Neural cell (in vitro differentiated cells): Measurements from ENCODE around the gene DPH5. TPM values are rescaled to one million over a fixed set of nuclear protein-coding genes. Genes with fewer than 3 reads are reported as not detected.

Experiments used
- H2AFZ ChIP-seq: fragments of 200-600, 300-800 bp; sonication (generic), shearing (Covaris generic); 2 replicates; pipeline ENCODE4 v1.6.0; 2014; ENCODE audit warnings: low read depth, mild to moderate bottlenecking, antibody characterized with exemption, low read length, moderate library complexity
- H3F3A ChIP-seq: fragments of 200-600 bp; shearing (Covaris generic); 2 replicates; pipeline ENCODE4 v1.6.1; 2016; ENCODE audit warnings: mild to moderate bottlenecking, moderate library complexity, mixed read lengths, antibody characterized with exemption, low read length; ENCODE audit not compliant: insufficient read depth, poor library complexity, severe bottlenecking
- H3K27ac ChIP-seq: fragments of 200-600, 300-800 bp; sonication (generic), shearing (Covaris generic); 2 replicates; pipeline ENCODE4 v1.5.1; 2014; ENCODE audit warnings: mild to moderate bottlenecking, low read length, moderate library complexity
- H3K27me3 ChIP-seq: fragments of 300-800, 200-600 bp; sonication (generic), shearing (Covaris generic); 2 replicates; pipeline ENCODE4 v1.6.0; 2014; ENCODE audit warnings: mild to moderate bottlenecking, low read depth, low read length, moderate library complexity; ENCODE audit not compliant: insufficient read depth
- H3K36me3 ChIP-seq: fragments of 300-800, 200-600 bp; sonication (generic), shearing (Covaris generic); 2 replicates; pipeline ENCODE4 v1.5.1; 2014; ENCODE audit warnings: mild to moderate bottlenecking, antibody characterized with exemption, low read length, moderate library complexity; ENCODE audit not compliant: insufficient read depth
- H3K4me2 ChIP-seq: fragments of 300-800, 200-600 bp; sonication (generic), shearing (Covaris generic); 2 replicates; pipeline ENCODE4 v1.6.0; 2014; ENCODE audit warnings: mild to moderate bottlenecking, low read length
- H3K4me3 ChIP-seq: fragments of 300-800, 200-600 bp; sonication (generic), shearing (Covaris generic); 2 replicates; pipeline ENCODE4 v1.5.1; 2014; ENCODE audit warnings: mild to moderate bottlenecking, low read length, moderate library complexity
- H3K79me2 ChIP-seq: fragments of 200-600 bp; shearing (Covaris generic); replicated peaks from 2 replicates; pipeline ENCODE4 v1.6.0; 2014; ENCODE audit warnings: mild to moderate bottlenecking, low read length, moderate library complexity; ENCODE audit not compliant: insufficient read depth
- H3K9ac ChIP-seq: fragments of 300-800, 200-600 bp; sonication (generic), shearing (Covaris generic); 2 replicates; pipeline ENCODE4 v1.6.1; 2016; ENCODE audit warnings: mild to moderate bottlenecking, low read length, mixed read lengths
- H3K9me2 ChIP-seq: fragments of 200-600 bp; shearing (Covaris generic); 2 replicates; pipeline ENCODE4 v1.6.1; 2016; ENCODE audit warnings: mild to moderate bottlenecking, low read length, mixed read lengths; ENCODE audit not compliant: insufficient read depth
- H3K9me3 ChIP-seq: fragments of 200-600, 300-800 bp; sonication (generic), shearing (Covaris generic); 2 replicates; pipeline ENCODE4 v1.6.1; 2016; ENCODE audit warnings: mild to moderate bottlenecking, mixed run types, low read length, moderate library complexity, mixed read lengths
- H4K20me1 ChIP-seq: fragments of 200-600 bp; shearing (Covaris generic); 2 replicates; pipeline ENCODE4 v1.6.1; 2016; ENCODE audit warnings: mild to moderate bottlenecking, mixed run types; ENCODE audit not compliant: insufficient read depth
- EP300 ChIP-seq: fragments of 450-650 bp; conservative IDR thresholded peaks from 2 replicates; pipeline ENCODE4 v1.6.1; 2014; ENCODE audit warnings: antibody characterized with exemption, mild to moderate bottlenecking, moderate library complexity; ENCODE audit not compliant: poor library complexity, severe bottlenecking
- EZH2 ChIP-seq: fragments of 200-600, 300-800 bp; shearing (Covaris generic), sonication (generic); IDR thresholded peaks from 2 replicates; pipeline ENCODE4 v1.6.1; 2014; ENCODE audit warnings: antibody characterized with exemption, low read length, borderline replicate concordance, mild to moderate bottlenecking; ENCODE audit not compliant: insufficient read depth, poor library complexity, severe bottlenecking
- MXI1 ChIP-seq: fragments of 450-650 bp; conservative IDR thresholded peaks from 2 replicates; pipeline ENCODE4 v1.6.1; 2014; ENCODE audit warnings: antibody characterized with exemption, mild to moderate bottlenecking; ENCODE audit not compliant: poor library complexity, severe bottlenecking
- POLR2AphosphoS5 ChIP-seq: IDR thresholded peaks from 2 replicates; pipeline ENCODE4 v1.6.1; 2012
- RAD21 ChIP-seq: fragments of 450-650 bp; conservative IDR thresholded peaks from 2 replicates; pipeline ENCODE4 v1.6.1; 2014; ENCODE audit warnings: antibody characterized with exemption, mild to moderate bottlenecking, moderate library complexity
- SMC3 ChIP-seq: fragments of 450-650 bp; conservative IDR thresholded peaks from 2 replicates; pipeline ENCODE4 v1.6.1; 2014; ENCODE audit warnings: antibody characterized with exemption, mild to moderate bottlenecking, moderate library complexity; ENCODE audit not compliant: poor library complexity
- TAF1 ChIP-seq: IDR thresholded peaks from 2 replicates; pipeline ENCODE4 v1.6.1; 2012; ENCODE audit warnings: low read depth
- polyA plus RNA-seq: library from polyadenylated mRNA; depleted of rRNA; stranded (reverse); fragments of >200 nt; gene quantifications from 2 replicates; pipeline ENCODE4 v1.2.3, GENCODE V29; 2014
- TF ChIP-seq, protein P1 (sequence below): IDR thresholded peaks from 2 replicates; pipeline ENCODE4 v1.6.1; 2012; ENCODE audit warnings: borderline replicate concordance
- TF ChIP-seq, protein P2 (sequence below): fragments of 450-650 bp; IDR thresholded peaks from 2 replicates; pipeline ENCODE4 v1.5.1; 2014; ENCODE audit warnings: antibody characterized with exemption, mild to moderate bottlenecking, moderate library complexity; ENCODE audit not compliant: poor library complexity, severe bottlenecking

The DPH5 gene
- polyA plus RNA-seq, 1 donor from 2014 or later: 55.7 TPM

DNA sequence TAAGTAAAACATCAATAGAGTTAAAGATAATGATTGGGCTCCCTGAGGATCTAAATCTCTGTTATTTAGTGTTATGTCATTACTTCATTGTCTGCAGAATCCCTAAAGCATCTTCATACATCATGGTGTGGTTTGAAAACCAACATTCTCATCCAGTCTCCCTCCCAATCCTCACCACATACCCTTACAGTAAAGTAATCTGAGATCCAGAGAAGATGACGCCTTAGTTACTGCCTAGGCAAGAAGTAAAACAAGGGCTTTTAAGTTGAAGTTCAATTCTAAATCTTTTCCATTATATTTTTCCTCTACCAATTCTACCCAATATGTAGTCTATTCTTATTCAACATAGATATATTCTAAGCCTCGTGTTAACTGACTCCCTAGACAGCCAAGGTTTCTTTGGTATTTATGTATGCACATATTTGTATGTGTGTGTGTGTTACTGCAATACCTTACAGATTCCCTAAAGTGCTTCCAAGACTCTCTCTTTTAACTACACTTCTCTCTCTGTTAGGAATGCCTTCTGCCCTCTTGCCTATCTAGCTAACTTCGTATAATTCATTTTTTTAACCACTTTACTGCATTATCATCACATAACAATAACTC lies 17.3 kb downstream of the DPH5 start:
- Histone ChIP-seq H3F3A (no peaks in the 10 kb centered on the region), H2AFZ (no peak overlapping the region), H3K9me3 (no peaks in the 10 kb centered on the region), H3K36me3 (peaks cover 11% of the 10 kb centered on the region), H3K4me2 (no peak overlapping the region), H3K27ac (no peak overlapping the region), H3K9me2 (no peaks in the 10 kb centered on the region), H3K27me3 (no peaks in the 10 kb centered on the region), H3K9ac (no peak overlapping the region), H3K4me3 (no peak overlapping the region), H4K20me1 (no peaks in the 10 kb centered on the region), H3K79me2 (no peaks in the 10 kb centered on the region)
- no peak for TF ChIP-seq EZH2
- TF ChIP-seq EP300: no peak
- TF ChIP-seq POLR2AphosphoS5: no peak
- TF ChIP-seq, protein P1, sequence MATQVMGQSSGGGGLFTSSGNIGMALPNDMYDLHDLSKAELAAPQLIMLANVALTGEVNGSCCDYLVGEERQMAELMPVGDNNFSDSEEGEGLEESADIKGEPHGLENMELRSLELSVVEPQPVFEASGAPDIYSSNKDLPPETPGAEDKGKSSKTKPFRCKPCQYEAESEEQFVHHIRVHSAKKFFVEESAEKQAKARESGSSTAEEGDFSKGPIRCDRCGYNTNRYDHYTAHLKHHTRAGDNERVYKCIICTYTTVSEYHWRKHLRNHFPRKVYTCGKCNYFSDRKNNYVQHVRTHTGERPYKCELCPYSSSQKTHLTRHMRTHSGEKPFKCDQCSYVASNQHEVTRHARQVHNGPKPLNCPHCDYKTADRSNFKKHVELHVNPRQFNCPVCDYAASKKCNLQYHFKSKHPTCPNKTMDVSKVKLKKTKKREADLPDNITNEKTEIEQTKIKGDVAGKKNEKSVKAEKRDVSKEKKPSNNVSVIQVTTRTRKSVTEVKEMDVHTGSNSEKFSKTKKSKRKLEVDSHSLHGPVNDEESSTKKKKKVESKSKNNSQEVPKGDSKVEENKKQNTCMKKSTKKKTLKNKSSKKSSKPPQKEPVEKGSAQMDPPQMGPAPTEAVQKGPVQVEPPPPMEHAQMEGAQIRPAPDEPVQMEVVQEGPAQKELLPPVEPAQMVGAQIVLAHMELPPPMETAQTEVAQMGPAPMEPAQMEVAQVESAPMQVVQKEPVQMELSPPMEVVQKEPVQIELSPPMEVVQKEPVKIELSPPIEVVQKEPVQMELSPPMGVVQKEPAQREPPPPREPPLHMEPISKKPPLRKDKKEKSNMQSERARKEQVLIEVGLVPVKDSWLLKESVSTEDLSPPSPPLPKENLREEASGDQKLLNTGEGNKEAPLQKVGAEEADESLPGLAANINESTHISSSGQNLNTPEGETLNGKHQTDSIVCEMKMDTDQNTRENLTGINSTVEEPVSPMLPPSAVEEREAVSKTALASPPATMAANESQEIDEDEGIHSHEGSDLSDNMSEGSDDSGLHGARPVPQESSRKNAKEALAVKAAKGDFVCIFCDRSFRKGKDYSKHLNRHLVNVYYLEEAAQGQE: no peak
- TF ChIP-seq TAF1: no peak
- TF ChIP-seq MXI1: no peak
- TF ChIP-seq RAD21: no peak
- no peak for TF ChIP-seq SMC3
- TF ChIP-seq, protein P2, sequence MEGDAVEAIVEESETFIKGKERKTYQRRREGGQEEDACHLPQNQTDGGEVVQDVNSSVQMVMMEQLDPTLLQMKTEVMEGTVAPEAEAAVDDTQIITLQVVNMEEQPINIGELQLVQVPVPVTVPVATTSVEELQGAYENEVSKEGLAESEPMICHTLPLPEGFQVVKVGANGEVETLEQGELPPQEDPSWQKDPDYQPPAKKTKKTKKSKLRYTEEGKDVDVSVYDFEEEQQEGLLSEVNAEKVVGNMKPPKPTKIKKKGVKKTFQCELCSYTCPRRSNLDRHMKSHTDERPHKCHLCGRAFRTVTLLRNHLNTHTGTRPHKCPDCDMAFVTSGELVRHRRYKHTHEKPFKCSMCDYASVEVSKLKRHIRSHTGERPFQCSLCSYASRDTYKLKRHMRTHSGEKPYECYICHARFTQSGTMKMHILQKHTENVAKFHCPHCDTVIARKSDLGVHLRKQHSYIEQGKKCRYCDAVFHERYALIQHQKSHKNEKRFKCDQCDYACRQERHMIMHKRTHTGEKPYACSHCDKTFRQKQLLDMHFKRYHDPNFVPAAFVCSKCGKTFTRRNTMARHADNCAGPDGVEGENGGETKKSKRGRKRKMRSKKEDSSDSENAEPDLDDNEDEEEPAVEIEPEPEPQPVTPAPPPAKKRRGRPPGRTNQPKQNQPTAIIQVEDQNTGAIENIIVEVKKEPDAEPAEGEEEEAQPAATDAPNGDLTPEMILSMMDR: no peak

DNA sequence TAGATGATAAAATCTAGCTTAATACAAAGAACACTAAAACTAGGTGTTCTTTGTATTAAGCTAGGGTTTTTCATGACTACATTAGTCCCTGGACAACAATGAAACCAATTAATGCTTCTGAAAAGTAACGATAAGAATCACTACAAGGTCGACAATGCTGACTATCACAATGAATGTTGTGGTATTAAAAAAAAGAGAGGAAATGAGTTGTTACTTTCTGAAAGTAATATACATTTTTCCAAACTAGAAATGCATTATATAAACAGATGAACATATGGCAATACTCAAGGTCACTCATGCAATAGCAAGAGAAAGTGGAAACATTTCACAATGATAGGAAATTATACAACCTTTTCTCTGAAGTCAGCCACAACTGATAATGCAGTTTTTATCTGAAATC lies 19.0 kb downstream of the DPH5 start:
- Histone ChIP-seq H3K9ac (no peak overlapping the region), H3K4me3 (no peak overlapping the region), H3K27ac (no peak overlapping the region), H3K9me2 (no peaks in the 10 kb centered on the region), H3F3A (no peaks in the 10 kb centered on the region), H3K36me3 (no peaks in the 10 kb centered on the region), H3K79me2 (no peaks in the 10 kb centered on the region), H3K4me2 (no peak overlapping the region), H3K27me3 (no peaks in the 10 kb centered on the region), H2AFZ (no peak overlapping the region), H3K9me3 (no peaks in the 10 kb centered on the region), H4K20me1 (no peaks in the 10 kb centered on the region)
- TF ChIP-seq TAF1 (no peak), EP300 (no peak), EZH2 (no peak), SMC3 (no peak), MXI1 (no peak), RAD21 (no peak), POLR2AphosphoS5 (no peak)
- TF ChIP-seq, protein P1: no peak
- TF ChIP-seq, protein P2: no peak
